GM19023 (cell line): ENCODE measurements around the gene CHST11.

Experiments used
- ATAC-seq: cut with Tn5 transposase; IDR thresholded peaks from one replicate; pipeline ENCODE4 v1.9.1; 2021; ENCODE audit warnings: mild to moderate bottlenecking, moderate library complexity; ENCODE audit not compliant: unreplicated experiment

CHST11 gene

DNA sequence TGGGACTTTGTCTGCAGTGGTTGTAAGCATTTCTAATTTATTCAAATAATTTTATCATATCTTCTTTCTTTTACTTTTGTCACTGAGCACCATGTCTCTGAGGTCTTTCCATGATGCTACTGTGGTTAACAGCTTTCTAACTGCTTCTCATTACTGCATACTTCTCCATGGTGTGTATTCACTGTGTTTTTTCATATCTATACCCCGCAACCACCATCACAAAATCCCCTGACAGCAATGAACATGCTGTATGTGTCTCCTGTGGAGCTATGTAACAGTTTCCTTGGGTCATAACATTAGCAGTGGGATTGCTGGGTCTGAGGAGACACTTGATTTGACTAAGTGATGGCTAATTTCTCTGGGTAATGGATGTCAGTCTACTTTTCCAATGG is 29.2 kb upstream of the CHST11 start:
- no peak for ATAC-seq

- ATAC-seq = no peak
Measured at GRCh38 chr12:104433061-104433460, 23.7 kb upstream of the CHST11 start.

- no peak for ATAC-seq
Measured at GRCh38 chr12:104434129-104434528, 22.6 kb upstream of the CHST11 start.

DNA sequence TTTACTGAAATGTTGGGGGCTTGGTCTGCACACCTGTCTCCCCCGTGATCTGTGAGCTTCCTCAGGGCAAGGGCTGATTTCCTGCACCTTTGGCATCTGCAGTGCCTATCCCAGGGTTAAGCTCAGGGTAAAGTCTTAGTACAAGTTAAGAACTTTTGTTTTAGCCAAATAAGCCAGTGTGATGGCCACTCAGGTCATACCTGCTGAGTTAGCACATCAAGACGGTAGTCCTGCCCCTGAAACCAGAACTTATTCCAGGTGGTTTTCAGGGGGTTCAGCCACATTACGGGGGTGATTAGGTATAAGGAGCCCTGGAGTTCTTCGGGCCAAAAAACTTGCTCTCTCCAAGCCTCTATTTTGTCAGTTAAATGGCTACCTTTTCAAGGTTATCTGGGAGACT is 21.6 kb upstream of the CHST11 start:
- ATAC-seq = no peak

- ATAC-seq = no peak
Measured at GRCh38 chr12:104435765-104436164, 21.0 kb upstream of the CHST11 start.

DNA sequence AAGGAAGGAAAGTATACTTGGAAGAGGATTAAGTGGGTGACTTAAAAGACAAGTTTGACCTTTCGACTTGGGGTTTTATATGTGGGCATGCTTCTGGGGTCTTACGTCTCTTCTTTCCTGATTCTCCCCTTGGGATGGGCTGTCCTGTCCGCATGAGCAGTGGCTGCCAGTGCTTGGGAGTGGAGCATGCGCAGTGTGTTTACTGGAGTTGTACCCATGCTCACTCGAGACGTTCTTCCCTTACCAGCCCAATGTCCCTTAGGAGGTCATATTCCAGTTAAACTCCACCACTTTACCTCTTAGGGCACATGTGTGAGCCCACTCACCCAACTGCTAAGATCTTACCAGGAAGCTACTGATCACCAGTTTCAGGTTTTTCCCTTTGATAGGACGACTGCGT is 20.0 kb upstream of the CHST11 start:
- no peak for ATAC-seq

DNA sequence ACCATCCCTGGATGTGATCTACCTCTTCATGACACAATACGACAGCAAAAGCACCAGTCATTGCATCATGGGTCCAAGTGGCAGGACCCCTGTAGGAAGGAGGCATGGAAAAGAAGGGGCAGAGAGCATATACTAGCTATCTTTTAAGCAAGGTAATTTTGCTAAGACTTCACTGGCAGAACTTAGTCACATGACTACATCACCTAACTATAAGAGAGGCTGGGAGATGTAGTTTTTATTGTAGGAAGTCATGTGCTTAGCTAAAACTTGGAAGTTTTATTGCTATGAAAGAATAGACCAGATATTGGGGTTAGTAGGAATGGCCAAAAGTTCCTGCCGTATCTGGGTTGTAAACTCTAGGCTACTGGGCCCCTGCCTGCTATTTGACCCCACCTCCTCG is 18.6 kb upstream of the CHST11 start:
- ATAC-seq = no peak

DNA sequence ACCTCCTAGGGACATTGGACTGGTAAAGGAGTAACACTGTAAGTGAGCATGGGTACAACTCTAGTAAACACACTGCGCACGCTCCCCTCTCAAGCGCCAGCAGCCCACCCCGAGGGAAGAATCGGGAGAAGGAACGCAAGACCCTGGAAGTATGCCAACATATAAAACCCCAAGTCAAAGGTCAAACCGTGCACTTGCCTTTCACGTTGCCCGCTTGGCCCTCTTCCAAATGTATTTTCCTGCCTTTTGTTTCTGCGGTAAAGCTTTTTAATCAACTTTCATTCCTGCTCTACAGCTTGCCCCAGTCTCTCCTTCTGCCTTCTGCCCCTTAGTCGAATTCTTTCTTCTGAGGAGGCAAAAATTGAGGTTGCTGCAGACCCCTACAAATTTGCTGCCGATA is 17.6 kb upstream of the CHST11 start:
- ATAC-seq = no peak

GRCh38 chr12:104443008-104443407 is 13.7 kb upstream of the CHST11 start:
- no peak for ATAC-seq

DNA sequence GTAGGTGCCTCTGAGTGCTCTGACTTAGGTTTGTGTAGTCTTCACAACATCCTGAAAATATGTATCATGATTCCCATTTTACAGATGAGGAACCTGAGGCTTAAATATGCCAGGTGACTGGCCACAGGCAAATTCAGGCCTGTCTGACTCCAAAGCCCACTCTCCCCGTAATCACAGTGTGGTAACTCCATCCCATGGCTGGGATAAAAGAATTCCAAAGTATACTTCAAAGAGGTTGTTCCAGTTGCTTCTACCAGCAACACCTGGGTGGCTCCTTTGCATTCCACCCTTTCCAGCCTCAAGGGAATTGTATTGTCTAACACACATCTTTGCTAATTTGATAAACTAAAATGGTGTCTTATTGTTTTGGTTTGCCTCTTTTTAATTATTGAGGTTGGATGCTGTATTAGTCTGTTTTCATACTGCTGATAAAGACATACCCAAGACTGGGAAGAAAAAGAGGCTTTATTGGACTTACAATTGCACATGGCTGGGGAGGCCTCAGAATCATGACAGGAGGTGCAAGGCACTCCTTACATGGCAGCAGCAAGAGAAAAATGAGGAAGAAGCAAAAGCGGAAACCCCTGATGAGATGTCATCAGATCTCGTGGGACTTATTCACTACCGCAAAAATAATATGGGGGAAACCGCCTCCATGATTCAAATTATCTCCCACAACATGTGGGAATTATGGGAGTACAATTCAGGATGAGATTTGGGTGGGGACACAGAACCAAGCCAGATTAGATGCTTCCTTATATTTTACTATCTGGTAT is 9.9 kb upstream of the CHST11 start:
- ATAC-seq = no peak

DNA sequence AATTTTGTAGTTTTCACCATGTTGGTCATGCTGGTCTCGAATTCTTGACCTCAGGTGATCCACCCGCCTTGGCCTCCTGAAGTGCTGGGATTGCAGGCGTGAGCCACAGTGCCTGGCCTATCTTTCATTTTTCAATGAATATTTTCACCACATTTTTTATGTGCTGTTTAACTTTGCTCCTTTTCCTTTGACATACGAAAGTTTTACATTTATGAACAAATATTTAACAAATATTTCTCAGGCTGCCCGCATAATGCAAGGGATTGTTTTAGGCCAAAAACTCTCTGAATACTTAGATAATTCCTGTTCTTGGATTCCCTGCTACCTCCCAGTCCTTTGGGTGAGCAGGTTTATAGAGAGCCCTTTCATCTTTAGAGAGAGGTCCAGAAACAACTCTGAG is 8.7 kb upstream of the CHST11 start:
- ATAC-seq = no peak

DNA sequence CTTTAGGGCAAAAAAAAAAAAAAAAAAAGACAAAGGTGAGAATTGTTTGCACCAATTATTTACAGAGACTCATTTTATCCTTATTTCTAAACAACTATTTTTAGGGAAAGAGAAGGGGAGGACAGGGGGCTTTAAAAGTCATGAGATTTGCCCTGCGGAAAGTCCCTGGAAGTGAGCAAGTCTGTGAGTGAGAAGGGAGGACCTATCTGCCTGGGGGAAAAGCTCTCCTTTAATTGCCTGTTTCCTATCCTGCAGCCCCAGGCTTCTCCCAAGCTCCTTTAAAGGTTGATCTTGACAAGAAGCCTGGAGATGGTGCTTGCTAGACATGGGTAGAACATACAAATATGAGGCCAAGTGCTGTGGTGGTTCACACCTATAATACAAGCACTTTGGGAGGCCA is 8.3 kb upstream of the CHST11 start:
- ATAC-seq = no peak

- ATAC-seq = no peak
Measured at GRCh38 chr12:104450700-104451099, 6.0 kb upstream of the CHST11 start.

DNA sequence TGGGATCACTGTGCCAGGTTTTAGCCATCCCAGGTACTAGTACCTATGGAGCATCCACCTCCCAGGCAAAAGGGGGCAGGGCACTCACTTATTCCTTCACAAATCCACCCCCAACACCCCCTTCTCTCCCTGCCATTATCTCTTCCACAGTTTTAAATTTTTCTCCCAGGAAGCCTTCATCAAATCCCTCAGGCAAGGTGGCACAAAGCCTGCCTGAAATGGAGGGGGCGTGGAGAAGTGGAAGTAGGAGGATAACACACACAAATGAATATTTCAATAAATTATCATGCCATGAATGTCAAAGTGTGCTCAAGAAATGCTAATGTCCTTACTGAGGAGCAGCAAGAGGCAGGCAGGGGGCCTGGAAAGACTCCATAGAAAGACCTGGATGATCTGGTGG is 4.7 kb upstream of the CHST11 start:
- no peak for ATAC-seq

GRCh38 chr12:104453133-104453532 is 3.6 kb upstream of the CHST11 start:
- no peak for ATAC-seq

DNA sequence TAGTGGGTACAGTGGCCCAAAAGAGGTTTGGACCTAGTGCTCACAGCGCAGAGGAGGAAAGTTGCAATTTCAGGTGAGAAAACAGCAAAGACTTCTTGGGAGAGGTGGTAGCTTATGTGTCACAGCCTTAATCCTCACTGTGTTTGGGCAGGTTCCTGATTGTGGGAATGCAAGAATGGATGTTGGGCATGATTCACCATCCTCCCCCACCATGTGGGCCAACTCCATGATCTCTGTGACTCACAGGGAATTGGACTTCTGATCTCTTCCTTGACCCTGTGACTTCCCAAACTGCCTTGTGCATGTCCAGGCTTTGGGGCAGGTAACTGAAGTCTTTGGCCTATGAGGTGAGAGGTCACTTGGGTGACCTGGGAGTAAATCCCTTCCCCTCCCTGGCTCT is 1.8 kb upstream of the CHST11 start:
- ATAC-seq = no peak

DNA sequence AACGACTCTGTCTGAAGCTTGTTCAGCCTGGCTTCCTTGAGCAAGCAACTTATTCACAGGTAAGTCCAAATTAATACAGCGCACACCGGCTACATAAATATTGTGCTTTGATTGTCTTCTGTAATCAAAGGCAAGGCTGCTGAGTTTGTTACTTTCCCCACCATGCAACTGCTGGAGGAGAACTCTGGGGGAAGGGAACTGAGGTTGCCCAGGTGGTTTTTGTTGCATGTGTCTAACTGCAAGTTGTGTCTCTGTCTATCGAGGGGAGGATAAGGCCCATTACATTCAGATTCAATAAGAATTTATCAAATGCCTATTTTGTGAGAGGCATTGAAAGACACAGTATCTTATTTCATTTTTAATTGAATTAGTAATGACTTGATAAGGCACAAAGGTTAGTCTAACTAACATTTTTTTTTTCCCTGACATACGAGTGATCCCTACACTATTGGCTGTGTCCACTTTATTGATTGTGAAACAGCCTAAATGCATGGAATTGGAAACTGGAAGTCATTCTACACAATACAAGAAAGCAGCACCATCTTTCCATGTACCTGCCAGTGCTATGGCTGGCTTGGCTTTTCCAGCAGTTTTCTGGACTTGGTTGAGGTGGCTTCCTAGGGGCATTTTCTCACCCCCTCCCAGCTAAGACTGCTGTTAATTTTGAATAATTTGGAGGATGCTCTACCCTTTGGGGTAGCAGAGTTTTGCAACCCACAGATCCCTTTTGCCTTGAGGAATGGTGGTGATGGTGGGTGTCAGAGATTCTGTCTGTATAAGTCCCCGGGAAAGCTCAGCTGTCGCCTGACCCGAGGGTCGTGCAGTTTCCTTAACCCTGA is 951 bp upstream of the CHST11 start:
- no peak for ATAC-seq

DNA sequence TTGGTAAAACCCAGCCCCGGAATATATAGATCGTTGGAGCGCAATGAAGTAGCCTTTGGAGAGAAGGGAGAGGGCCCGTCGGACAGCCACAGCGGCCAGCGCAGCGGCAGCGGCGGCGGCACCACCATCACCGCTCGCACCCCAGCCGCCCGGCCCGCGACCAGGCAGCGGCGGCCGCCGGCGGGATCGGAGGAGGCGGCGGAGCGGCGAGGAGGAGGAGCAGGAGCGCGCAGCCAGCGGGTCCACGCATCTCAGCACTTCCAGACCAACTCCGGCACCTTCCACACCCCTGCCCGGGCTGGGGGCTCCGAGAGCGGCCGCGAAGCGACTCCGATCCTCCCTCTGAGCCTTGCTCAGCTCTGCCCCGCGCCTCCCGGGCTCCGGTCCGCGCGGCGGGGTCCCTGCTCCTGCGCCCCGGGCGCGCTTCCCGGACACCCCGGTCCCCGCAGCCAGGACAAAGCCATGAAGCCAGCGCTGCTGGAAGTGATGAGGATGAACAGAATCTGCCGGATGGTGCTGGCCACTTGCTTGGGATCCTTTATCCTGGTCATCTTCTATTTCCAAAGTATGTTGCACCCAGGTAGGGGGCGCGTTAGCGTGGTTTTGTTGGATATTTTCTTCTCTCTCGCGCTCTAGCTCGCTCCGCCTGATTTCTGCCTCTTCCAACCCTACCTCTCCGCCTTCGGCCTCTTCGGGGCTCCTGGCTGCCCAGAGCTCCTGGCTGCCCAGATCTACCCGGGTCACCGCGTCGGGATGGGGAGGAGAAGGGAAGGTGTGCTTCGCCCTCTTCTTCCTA is 400 bp downstream of the CHST11 start:
- ATAC-seq = peak; percentile 35

DNA sequence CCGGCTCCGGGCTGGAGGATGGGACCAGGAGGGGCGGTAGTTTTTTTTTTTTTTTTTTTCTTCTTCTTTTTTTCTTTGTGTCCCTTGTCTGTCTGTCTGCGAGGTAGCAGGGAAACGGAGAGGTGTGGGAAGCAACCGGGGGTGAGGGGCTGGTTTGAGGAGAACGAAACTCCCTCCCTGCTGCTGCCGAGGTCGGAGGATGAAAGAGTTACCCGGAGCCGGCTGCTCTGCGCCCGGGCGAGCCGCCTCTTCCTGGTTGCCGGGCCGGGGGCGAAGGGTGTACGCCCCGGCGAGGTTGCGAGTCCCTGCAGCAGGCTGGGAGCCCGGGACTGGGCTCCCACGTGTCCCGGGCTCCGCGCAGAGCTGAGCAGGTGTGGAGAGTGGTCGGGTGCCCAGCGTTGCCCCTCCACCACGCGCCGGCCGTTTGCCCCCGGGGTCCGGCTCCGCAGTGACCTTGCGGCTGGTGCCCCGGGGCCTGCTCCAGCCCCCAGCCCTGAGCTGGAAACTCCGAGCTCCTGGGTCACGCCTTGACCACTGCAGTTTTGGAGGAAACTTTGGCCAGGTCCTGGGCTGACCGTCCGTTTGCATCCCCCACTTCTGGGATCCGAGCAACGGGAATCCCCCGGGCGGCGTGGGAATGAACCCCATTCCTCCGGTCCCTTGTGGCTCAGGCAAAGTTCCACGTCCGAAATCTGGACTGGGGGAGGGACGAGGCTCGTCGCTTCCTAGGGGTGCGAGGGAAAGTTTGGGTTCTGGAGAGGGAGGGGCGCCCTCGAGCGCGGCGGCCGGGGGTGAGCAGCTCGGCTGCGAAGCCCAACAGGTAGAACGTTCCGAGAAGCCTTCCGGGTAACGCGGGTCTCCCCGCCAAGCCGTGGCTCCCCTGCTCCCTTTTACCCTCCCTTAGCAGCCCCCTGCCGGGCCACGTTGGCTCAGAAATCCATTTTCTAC is 1.3 kb downstream of the CHST11 start:
- no peak for ATAC-seq

GRCh38 chr12:104458694-104459367 is 2.1 kb downstream of the CHST11 start:
- ATAC-seq = no peak
